Gastrocnemius medialis (tissue), 4 donors: ENCODE data around the gene ZNF420. TPM values are rescaled to one million over a fixed set of nuclear protein-coding genes. Genes with fewer than 3 reads are reported as not detected.
"Not testable (repeated sequence)": the region's sequence is repeated elsewhere in the genome, so short reads cannot be mapped to it uniquely, and the experiment has no call there.

Experiments
- ATAC-seq, 2 donors: fragments of 150-250 bp; one replicate each; pipeline ENCODE4 v1.9.1; 2016
- DNase-seq, 2 donors: peaks; one replicate each; pipeline ENCODE4 v3.0.0-alpha.2; 2019
- H3K27ac ChIP-seq, 4 donors: fragments of 200-600 bp; sonication (generic); 1 replicate in 1 of 4; 2 replicates in 3 of 4; pipeline ENCODE4 v1.5.1; 2016 to 2018; ENCODE audit warnings: mild to moderate bottlenecking in 2 of 4, moderate library complexity in 1 of 4
- H3K27me3 ChIP-seq, 3 donors: fragments of 200-600 bp; sonication (generic) in 2 of 3; 1 replicate in 1 of 3; 2 replicates in 2 of 3; pipeline versions ENCODE4 v1.5.1 to v1.6.0; 2016 to 2019; ENCODE audit warnings: mild to moderate bottlenecking in 1 of 3, moderate library complexity in 1 of 3
- H3K36me3 ChIP-seq, 2 donors: fragments of 200-600 bp; sonication (generic) in 1 of 2; one replicate each; pipeline ENCODE4 v1.5.1; 2017 to 2018
- H3K4me1 ChIP-seq, 2 donors: fragments of 200-600 bp; sonication (generic) in 1 of 2; one replicate each; pipeline ENCODE4 v1.5.1; 2016 to 2017; ENCODE audit warnings: mild to moderate bottlenecking in 2 of 2
- H3K4me3 ChIP-seq, 4 donors: fragments of 200-600 bp; sonication (generic) in 3 of 4; 1 replicate in 1 of 4; 2 replicates in 3 of 4; pipeline ENCODE4 v1.5.1; 2016 to 2019; ENCODE audit warnings: mild to moderate bottlenecking in 2 of 4
- H3K9me3 ChIP-seq, 3 donors: fragments of 200-600 bp; sonication (generic) in 2 of 3; 1 replicate in 1 of 3; 2 replicates in 2 of 3; pipeline ENCODE4 v1.5.1; 2016 to 2019
- CTCF ChIP-seq, 5 experiments: fragments of 450-650 bp in 3 of 5; fragments of 200-600 bp in 2 of 5; sonication (generic) in 2 of 5; IDR thresholded peaks in 4 of 5; conservative IDR thresholded peaks in 1 of 5; 1 replicate in 4 of 5; 2 replicates in 1 of 5; pipeline ENCODE4 v1.5.1; 2016 to 2019; ENCODE audit warnings: antibody characterized with exemption in 5 of 5, mild to moderate bottlenecking in 3 of 5, moderate library complexity in 3 of 5
- POLR2A ChIP-seq, 2 donors: fragments of 450-650 bp; IDR thresholded peaks; one replicate each; pipeline ENCODE4 v1.6.1; 2017; ENCODE audit warnings: antibody characterized with exemption in 2 of 2, mild to moderate bottlenecking in 2 of 2, moderate library complexity in 2 of 2
- in situ Hi-C, 4 donors: fragments of 200-750 bp; cut with MboI; loops; one replicate each; pipeline versions ENCODE4 v1.15.0 to v1.8.0; 2017; ENCODE audit warnings: low sequenced_read_pairs in 4 of 4
- intact Hi-C: fragments of 100-400 bp; cut with DNase I; formaldehyde crosslinking; loops from one replicate; pipeline ENCODE4 v1.15.1; 2023; ENCODE audit warnings: low total_unique reads
- total RNA-seq, 4 donors: library from RNA; depleted of rRNA; stranded (reverse); fragments of >200 nt; gene quantifications; one replicate each; pipeline versions ENCODE4 v1.1.0 to v1.2.3, GENCODE V29; 2016

ZNF420 gene
- total RNA-seq, 4 donors from 2014 or later = 3.0 to 15.4 (median 3.7) TPM

GRCh38 chr19:37059142-37059541 is 19.1 kb upstream of the ZNF420 start:
- H3K4me3 ChIP-seq = no peak overlapping the region
- no peak overlapping the region for H3K27ac ChIP-seq
- no peak for TF ChIP-seq POLR2A (IDR thresholded peaks at IDR 0.05)
- TF ChIP-seq CTCF (IDR thresholded peaks at IDR 0.05 in 4 of 5, conservative IDR thresholded peaks at IDR 0.05 in 1 of 5) = no peak
- intact Hi-C loops (no loop called here), in situ Hi-C loops (no loop called here)
- no peak for DNase-seq
- ATAC-seq = no peak
- H3K4me1 ChIP-seq = no peaks in the 10 kb centered on the region
- no peaks in the 10 kb centered on the region for H3K36me3 ChIP-seq
- H3K27me3 ChIP-seq = no peaks in the 10 kb centered on the region
- H3K9me3 ChIP-seq = peaks cover 0 to 13% (median 0%) of the 10 kb centered on the region in 3 donors

- H3K4me3 ChIP-seq, ATAC-seq, DNase-seq, intact Hi-C loops, H3K27me3 ChIP-seq, H3K36me3 ChIP-seq, in situ Hi-C loops, H3K4me1 ChIP-seq, H3K27ac ChIP-seq, H3K9me3 ChIP-seq: not testable (repeated sequence)
These were observed 13.3 kb upstream of the ZNF420 start for GRCh38 chr19:37064886-37065285.

- intact Hi-C loops = no loop called here
- no peak for DNase-seq
- no peak for TF ChIP-seq POLR2A (IDR thresholded peaks at IDR 0.05)
- no peak for TF ChIP-seq CTCF (IDR thresholded peaks at IDR 0.05 in 4 of 5, conservative IDR thresholded peaks at IDR 0.05 in 1 of 5)
- H3K27ac ChIP-seq = no peak overlapping the region
- peaks cover 0 to 4% (median 0%) of the 10 kb centered on the region in 3 donors for H3K9me3 ChIP-seq
- in situ Hi-C loops = no loop called here
- H3K27me3 ChIP-seq = no peaks in the 10 kb centered on the region
- no peaks in the 10 kb centered on the region for H3K36me3 ChIP-seq
- peaks cover 4 to 7% of the 10 kb centered on the region in 2 donors for H3K4me1 ChIP-seq
- ATAC-seq = no peak
- H3K4me3 ChIP-seq = no peak overlapping the region
These were observed 4.1 kb upstream of the ZNF420 start for GRCh38 chr19:37074111-37074510.

GRCh38 chr19:37074819-37075362 is 3.3 kb upstream of the ZNF420 start:
- Histone ChIP-seq H3K27ac (no peak overlapping the region), H3K36me3 (peaks cover 0 to under 1% of the 10 kb centered on the region in 2 donors), H3K4me3 (no peak overlapping the region), H3K4me1 (peaks cover 8 to 11% of the 10 kb centered on the region in 2 donors), H3K27me3 (no peaks in the 10 kb centered on the region), H3K9me3 (no peaks in the 10 kb centered on the region)
- DNase-seq (no peak), ATAC-seq (no peak)
- in situ Hi-C loops = no loop called here
- TF ChIP-seq CTCF (IDR thresholded peaks at IDR 0.05 in 4 of 5, conservative IDR thresholded peaks at IDR 0.05 in 1 of 5) (no peak), POLR2A (IDR thresholded peaks at IDR 0.05) (no peak)
- intact Hi-C loops = loop anchor here (5.0 kb wide), 4 partner anchors 297 to 1333 kb away; partner anchors contain the start of genes IGFLR1, ZFP30, ZNF527 and ZNF567

GRCh38 chr19:37076524-37076923 is 1.7 kb upstream of the ZNF420 start:
- in situ Hi-C loops, H3K27ac ChIP-seq, DNase-seq, H3K36me3 ChIP-seq, ATAC-seq, H3K4me3 ChIP-seq, H3K9me3 ChIP-seq, H3K27me3 ChIP-seq: not testable (repeated sequence)
- intact Hi-C loops = loop anchor here (5.0 kb wide), 4 partner anchors 296 to 1334 kb away; partner anchors contain the start of genes IGFLR1, ZFP30, ZNF527 and ZNF567
- H3K4me1 ChIP-seq = peaks cover 8 to 11% of the 10 kb centered on the region in 2 donors
